Measurements from ENCODE around the gene SGCD.

DNA sequence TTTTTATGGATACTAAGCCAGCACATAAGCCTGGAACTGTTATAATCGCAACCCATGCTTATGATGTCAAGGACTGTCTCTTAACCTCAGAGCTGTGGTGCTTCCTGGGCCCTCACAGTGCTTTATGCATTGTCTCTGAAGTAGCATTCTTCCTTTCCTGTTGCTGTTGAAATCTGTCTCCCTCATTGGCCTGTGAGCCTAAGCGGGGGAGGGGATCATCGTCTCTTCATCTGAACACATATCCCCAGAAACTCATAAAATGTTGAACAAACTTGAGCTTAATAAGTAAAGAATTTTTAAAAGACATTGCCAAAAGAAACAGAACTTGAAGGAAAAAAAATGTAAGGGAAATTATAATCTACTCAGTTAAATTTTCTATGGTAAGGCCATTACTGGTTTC lies 80.3 kb downstream of the SGCD start:
- TF ChIP-seq SIN3A (IDR thresholded peaks at IDR 0.05; ENCODE audit: borderline replicate concordance, insufficient read depth, low read length) (no peak), TAF1 (IDR thresholded peaks at IDR 0.05; ENCODE audit: borderline replicate concordance, insufficient read depth, low read length) (no peak)
- TF ChIP-seq, protein P1, sequence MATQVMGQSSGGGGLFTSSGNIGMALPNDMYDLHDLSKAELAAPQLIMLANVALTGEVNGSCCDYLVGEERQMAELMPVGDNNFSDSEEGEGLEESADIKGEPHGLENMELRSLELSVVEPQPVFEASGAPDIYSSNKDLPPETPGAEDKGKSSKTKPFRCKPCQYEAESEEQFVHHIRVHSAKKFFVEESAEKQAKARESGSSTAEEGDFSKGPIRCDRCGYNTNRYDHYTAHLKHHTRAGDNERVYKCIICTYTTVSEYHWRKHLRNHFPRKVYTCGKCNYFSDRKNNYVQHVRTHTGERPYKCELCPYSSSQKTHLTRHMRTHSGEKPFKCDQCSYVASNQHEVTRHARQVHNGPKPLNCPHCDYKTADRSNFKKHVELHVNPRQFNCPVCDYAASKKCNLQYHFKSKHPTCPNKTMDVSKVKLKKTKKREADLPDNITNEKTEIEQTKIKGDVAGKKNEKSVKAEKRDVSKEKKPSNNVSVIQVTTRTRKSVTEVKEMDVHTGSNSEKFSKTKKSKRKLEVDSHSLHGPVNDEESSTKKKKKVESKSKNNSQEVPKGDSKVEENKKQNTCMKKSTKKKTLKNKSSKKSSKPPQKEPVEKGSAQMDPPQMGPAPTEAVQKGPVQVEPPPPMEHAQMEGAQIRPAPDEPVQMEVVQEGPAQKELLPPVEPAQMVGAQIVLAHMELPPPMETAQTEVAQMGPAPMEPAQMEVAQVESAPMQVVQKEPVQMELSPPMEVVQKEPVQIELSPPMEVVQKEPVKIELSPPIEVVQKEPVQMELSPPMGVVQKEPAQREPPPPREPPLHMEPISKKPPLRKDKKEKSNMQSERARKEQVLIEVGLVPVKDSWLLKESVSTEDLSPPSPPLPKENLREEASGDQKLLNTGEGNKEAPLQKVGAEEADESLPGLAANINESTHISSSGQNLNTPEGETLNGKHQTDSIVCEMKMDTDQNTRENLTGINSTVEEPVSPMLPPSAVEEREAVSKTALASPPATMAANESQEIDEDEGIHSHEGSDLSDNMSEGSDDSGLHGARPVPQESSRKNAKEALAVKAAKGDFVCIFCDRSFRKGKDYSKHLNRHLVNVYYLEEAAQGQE (IDR thresholded peaks at IDR 0.05; ENCODE audit: insufficient read depth in 1 of 2, low read depth in 2 of 2, low read length in 2 of 2) = no peak
